ENCODE measurements around the gene PYGM. TPM values are rescaled to one million over a fixed set of nuclear protein-coding genes. Genes with fewer than 3 reads are reported as not detected.
"Not testable (repeated sequence)": the region's sequence is repeated elsewhere in the genome, so short reads cannot be mapped to it uniquely, and the experiment has no call there.

PYGM gene
- total RNA-seq, 4 donors from 2014 or later, result 881 to 2,858 (median 1,836) TPM

DNA sequence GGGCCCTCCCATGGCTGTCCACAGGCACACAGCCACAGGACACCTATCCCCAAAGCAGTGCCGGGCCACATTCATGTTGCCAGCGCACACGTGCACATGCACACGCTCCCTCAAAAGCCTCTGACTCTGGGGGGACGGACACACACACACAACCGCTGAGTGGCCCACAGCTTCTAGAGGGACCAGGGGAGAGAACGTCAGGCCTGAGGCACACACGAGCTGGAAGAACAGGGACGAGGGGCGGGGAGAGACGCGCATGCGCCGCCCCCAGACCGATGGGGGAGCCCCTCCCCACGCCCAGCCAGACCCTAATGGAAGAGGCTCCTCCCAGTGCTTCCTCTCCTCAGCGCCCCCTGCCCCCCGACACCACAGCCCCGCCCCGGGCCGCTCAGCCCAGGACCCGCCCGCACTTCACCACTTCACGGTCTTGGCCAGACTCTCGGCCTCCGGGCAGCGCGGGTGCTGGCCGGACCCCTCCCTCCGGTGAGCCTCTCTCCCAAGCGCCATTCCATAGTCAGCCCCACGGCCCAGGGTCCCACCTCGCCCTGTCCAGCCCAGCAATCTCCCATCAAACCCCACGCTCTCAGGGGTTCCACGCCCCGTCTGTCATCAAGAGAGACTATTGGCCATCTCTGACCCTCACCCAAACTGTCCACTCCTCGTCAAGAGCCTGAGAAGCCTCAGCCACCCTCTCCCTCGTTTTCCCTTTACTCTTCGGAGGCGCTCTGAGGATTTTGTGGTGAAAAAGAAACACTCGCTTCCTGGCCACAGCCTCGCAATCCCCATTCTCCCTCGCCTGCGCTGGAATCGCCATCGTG lies 48.4 kb downstream of the PYGM start:
- Histone ChIP-seq H3K27me3 (peaks cover 40 to 62% (median 51%) of the 10 kb centered on the region in 3 donors), H3K9me3 (no peaks in the 10 kb centered on the region), H3K4me1 (no peaks in the 10 kb centered on the region), H3K36me3 (no peaks in the 10 kb centered on the region), H3K4me3 (no peak overlapping the region), H3K27ac (no peak overlapping the region)
- TF ChIP-seq, protein P1, sequence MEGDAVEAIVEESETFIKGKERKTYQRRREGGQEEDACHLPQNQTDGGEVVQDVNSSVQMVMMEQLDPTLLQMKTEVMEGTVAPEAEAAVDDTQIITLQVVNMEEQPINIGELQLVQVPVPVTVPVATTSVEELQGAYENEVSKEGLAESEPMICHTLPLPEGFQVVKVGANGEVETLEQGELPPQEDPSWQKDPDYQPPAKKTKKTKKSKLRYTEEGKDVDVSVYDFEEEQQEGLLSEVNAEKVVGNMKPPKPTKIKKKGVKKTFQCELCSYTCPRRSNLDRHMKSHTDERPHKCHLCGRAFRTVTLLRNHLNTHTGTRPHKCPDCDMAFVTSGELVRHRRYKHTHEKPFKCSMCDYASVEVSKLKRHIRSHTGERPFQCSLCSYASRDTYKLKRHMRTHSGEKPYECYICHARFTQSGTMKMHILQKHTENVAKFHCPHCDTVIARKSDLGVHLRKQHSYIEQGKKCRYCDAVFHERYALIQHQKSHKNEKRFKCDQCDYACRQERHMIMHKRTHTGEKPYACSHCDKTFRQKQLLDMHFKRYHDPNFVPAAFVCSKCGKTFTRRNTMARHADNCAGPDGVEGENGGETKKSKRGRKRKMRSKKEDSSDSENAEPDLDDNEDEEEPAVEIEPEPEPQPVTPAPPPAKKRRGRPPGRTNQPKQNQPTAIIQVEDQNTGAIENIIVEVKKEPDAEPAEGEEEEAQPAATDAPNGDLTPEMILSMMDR (IDR thresholded peaks at IDR 0.05 in 4 of 5, conservative IDR thresholded peaks at IDR 0.05 in 1 of 5), result no peak
- TF ChIP-seq POLR2A (IDR thresholded peaks at IDR 0.05), result no peak
- DNase-seq (no peak), ATAC-seq (no peak)
- in situ Hi-C loops (cut with MboI; ENCODE audit: low sequenced_read_pairs in 4 of 4), result no loop called here
- intact Hi-C loops (cut with DNase I; ENCODE audit: low total_unique reads), result no loop called here

DNA sequence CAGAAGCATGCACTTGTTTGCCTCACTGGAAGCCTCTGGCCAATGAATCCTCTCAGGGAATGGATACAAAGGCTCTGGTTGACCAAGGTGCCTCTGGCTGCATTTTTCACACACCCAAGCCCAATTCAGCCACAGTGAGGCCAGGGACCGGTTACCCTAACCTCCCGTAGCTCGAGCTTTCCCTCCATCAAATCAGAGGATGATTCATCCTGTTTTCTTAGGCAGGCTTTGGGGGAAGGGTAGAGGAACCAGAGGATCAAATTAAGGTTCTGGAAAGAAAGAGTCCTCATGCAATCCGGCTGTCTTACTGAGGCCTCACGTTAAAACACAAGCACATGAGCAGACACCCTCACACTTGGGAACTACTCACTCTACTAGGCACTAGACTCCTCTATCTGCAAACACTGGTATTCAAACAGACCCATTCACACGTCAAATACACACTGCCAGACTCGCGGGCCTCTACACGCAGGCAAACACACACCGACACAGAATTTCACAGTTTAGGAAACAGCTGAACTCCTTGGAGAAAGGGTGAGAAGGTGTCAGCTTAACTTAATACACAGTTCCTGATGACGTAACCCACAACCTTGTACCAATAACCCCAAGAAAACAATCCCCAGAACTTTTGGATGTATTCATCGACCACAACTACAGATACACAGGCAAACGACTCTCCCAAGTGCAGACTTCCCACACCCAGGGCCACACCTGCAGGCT lies 49.2 kb downstream of the PYGM start:
- Histone ChIP-seq H3K4me3 (no peak overlapping the region), H3K4me1 (no peaks in the 10 kb centered on the region), H3K27me3 (peaks cover 38 to 56% (median 43%) of the 10 kb centered on the region in 3 donors), H3K27ac (no peak overlapping the region), H3K9me3 (no peaks in the 10 kb centered on the region), H3K36me3 (no peaks in the 10 kb centered on the region)
- intact Hi-C loops (cut with DNase I; ENCODE audit: low total_unique reads) (no loop called here), in situ Hi-C loops (cut with MboI; ENCODE audit: low sequenced_read_pairs in 4 of 4) (no loop called here)
- peak in 1 of 2 donors; percentile 74 for ATAC-seq
- DNase-seq, result no peak
- TF ChIP-seq, protein P1 (IDR thresholded peaks at IDR 0.05 in 4 of 5, conservative IDR thresholded peaks at IDR 0.05 in 1 of 5), result no peak
- TF ChIP-seq POLR2A (IDR thresholded peaks at IDR 0.05), result no peak

DNA sequence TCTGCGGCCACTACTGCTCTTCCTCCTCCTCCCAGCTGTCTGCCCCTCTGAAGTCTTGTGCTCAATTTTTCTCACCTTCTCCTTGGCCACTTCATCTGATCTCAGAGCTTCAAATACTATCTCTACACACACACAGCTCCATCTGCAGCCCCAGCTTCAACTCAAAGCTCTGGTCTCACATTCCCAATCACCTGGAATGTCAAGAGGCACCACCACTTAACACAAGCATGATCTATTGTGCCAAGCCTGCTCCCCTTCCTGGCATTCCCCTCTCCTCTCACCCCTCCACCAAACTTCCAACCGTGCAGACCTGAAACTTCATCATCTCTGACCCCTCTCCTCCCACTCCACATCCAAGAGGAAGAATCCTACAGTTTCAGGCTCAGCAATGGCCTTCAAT lies 54.3 kb downstream of the PYGM start:
- H3K9me3 ChIP-seq, result no peaks in the 10 kb centered on the region
- H3K27ac ChIP-seq, result no peak overlapping the region
- H3K36me3 ChIP-seq, result no peaks in the 10 kb centered on the region
- intact Hi-C loops (cut with DNase I; ENCODE audit: low total_unique reads) (no loop called here), in situ Hi-C loops (cut with MboI; ENCODE audit: low sequenced_read_pairs in 4 of 4) (no loop called here)
- no peak for TF ChIP-seq POLR2A (IDR thresholded peaks at IDR 0.05)
- TF ChIP-seq, protein P1 (IDR thresholded peaks at IDR 0.05 in 4 of 5, conservative IDR thresholded peaks at IDR 0.05 in 1 of 5), result no peak
- ATAC-seq (no peak), DNase-seq (no peak)
- H3K4me3 ChIP-seq, result no peak overlapping the region
- no peaks in the 10 kb centered on the region for H3K4me1 ChIP-seq
- peaks cover 4 to 13% (median 7%) of the 10 kb centered on the region in 3 donors for H3K27me3 ChIP-seq

DNA sequence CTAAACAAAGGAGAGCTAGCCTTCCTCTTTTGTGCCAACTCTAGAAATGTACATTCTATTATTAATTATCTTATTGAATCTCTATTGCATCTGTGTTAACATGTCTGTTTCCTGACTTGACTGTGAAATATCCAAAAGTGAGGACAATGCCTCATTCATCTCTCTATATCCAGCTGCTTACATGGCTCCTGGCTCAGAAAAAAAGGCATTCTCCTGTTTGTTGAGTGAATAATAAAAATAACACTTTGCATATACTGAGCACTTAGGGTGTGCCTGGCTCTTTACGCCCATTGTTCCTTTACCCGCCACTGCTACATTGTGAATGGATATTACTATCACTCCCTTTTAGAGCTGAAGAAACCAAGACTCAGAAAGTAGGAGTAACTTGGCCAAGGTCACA lies 56.7 kb downstream of the PYGM start:
- Histone ChIP-seq H3K9me3 (no peaks in the 10 kb centered on the region), H3K4me1 (no peaks in the 10 kb centered on the region), H3K27ac (no peak overlapping the region), H3K27me3 (peaks cover 0 to 4% (median 0%) of the 10 kb centered on the region in 3 donors), H3K36me3 (no peaks in the 10 kb centered on the region), H3K4me3 (no peak overlapping the region)
- in situ Hi-C loops (cut with MboI; ENCODE audit: low sequenced_read_pairs in 4 of 4) (no loop called here), intact Hi-C loops (cut with DNase I; ENCODE audit: low total_unique reads) (no loop called here)
- TF ChIP-seq POLR2A (IDR thresholded peaks at IDR 0.05), result no peak
- TF ChIP-seq, protein P1 (IDR thresholded peaks at IDR 0.05 in 4 of 5, conservative IDR thresholded peaks at IDR 0.05 in 1 of 5), result no peak
- no peak for DNase-seq
- ATAC-seq, result no peak

DNA sequence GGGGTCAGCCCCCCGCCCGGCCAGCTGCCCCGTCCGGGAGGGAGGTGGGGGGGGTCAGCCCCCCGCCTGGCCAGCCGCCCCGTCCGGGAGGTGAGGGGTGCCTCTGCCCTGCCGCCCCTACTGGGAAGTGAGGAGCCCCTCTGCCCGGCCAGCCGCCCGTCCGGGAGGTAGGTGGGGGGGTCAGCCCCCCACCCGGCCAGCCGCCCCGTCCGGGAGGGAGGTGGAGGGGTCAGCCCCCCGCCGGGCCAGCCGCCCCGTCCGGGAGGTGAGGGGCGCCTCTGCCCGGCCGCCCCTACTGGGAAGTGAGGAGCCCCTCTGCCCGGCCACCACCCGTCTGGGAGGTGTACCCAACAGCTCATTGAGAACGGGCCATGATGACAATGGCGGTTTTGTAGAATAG lies 57.8 kb downstream of the PYGM start:
- in situ Hi-C loops (cut with MboI; ENCODE audit: low sequenced_read_pairs in 4 of 4); ATAC-seq; H3K27ac ChIP-seq; H3K9me3 ChIP-seq; DNase-seq; H3K4me3 ChIP-seq; intact Hi-C loops (cut with DNase I; ENCODE audit: low total_unique reads); H3K36me3 ChIP-seq; H3K4me1 ChIP-seq; H3K27me3 ChIP-seq: not testable (repeated sequence)

Measured in gastrocnemius medialis (tissue), 4 donors.